IMR-90 (cell line): Measurements from ENCODE around the gene KLF13. TPM values are rescaled to one million over a fixed set of nuclear protein-coding genes. Genes with fewer than 3 reads are reported as not detected.

ENCODE experiments used
- ATAC-seq: fragments of 200-7000 bp; cut with Tn5 transposase; 2 replicates; pipeline ENCODE4 v1.9.1; 2020; ENCODE audit warnings: low read depth, mild to moderate bottlenecking, moderate library complexity
- BruUV-seq: library from RNA; stranded (reverse); fragments of 400-500 nt; replicated peaks from 2 replicates; lab custom pipeline; 2021; lab: Mats Ljungman, UMichigan
- CTCF ChIA-PET: fragments of 300-600 bp; formaldehyde crosslinking; extraction: SDS; loops from one replicate; lab custom pipeline; 2021; ENCODE audit warnings: antibody characterized with exemption; lab: Yijun Ruan, JAX
- POLR2A ChIA-PET: fragments of 300-600 bp; sonication (Branson Sonifier 250); formaldehyde crosslinking; loops from one replicate; lab custom pipeline; 2022; ENCODE audit warnings: antibody characterized with exemption; ENCODE audit not compliant: unreplicated experiment; lab: Charles Lee
- DNase-seq: peaks from one replicate; pipeline ENCODE4 v3.0.0; 2013
- H2AFZ ChIP-seq: replicated peaks from 2 replicates; pipeline ENCODE3; 2013; ENCODE audit warnings: low read length, mild to moderate bottlenecking; ENCODE audit not compliant: poor library complexity
- H2AK5ac ChIP-seq: 2 replicates; pipeline ENCODE4 v1.6.1; 2013; ENCODE audit warnings: low read depth, low read length, inconsistent platforms
- H2AK9ac ChIP-seq: replicated peaks from 2 replicates; pipeline ENCODE3; 2013; ENCODE audit warnings: mild to moderate bottlenecking, low read depth, low read length, moderate library complexity; ENCODE audit not compliant: poor library complexity
- H2BK120ac ChIP-seq: 2 replicates; pipeline ENCODE4 v1.6.1; 2013; ENCODE audit warnings: low read depth, low read length, inconsistent platforms
- H2BK15ac ChIP-seq: 3 replicates; pipeline ENCODE4 v1.6.1; 2013; ENCODE audit warnings: low read depth, low read length, inconsistent platforms
- H2BK20ac ChIP-seq: 2 replicates; pipeline ENCODE4 v1.6.1; 2013; ENCODE audit warnings: low read depth, mild to moderate bottlenecking, inconsistent platforms, low read length, moderate library complexity
- H2BK5ac ChIP-seq: 2 replicates; pipeline ENCODE4 v1.6.1; 2013; ENCODE audit warnings: mild to moderate bottlenecking, low read depth, low read length, inconsistent platforms; ENCODE audit not compliant: poor library complexity, severe bottlenecking
- H3K14ac ChIP-seq: replicated peaks from 2 replicates; pipeline ENCODE4 v1.6.1; 2013; ENCODE audit warnings: low read depth, low read length, inconsistent platforms
- H3K18ac ChIP-seq: 2 replicates; pipeline ENCODE4 v1.6.1; 2013; ENCODE audit warnings: low read depth, low read length, control low read depth
- H3K23ac ChIP-seq: 2 replicates; pipeline ENCODE4 v1.6.1; 2013; ENCODE audit warnings: low read depth, low read length, inconsistent platforms
- H3K27ac ChIP-seq: 2 replicates; pipeline ENCODE4 v1.5.1; 2013; ENCODE audit warnings: mild to moderate bottlenecking, control low read depth, low read length; ENCODE audit not compliant: insufficient read depth
- H3K27me3 ChIP-seq: 2 replicates; pipeline ENCODE4 v1.6.1; 2013; ENCODE audit warnings: low read length; ENCODE audit not compliant: control insufficient read depth, insufficient read depth
- H3K36me3 ChIP-seq: 2 replicates; pipeline ENCODE4 v1.6.1; 2013; ENCODE audit warnings: low read length, mixed read lengths; ENCODE audit not compliant: control insufficient read depth, insufficient read depth
- H3K4ac ChIP-seq: 2 replicates; pipeline ENCODE4 v1.6.1; 2013; ENCODE audit warnings: low read depth, low read length, inconsistent platforms
- H3K4me1 ChIP-seq: 2 replicates; pipeline ENCODE4 v1.6.1; 2013; ENCODE audit warnings: low read length, mixed read lengths; ENCODE audit not compliant: control insufficient read depth, insufficient read depth
- H3K4me2 ChIP-seq: 2 replicates; pipeline ENCODE4 v1.6.1; 2013; ENCODE audit warnings: low read depth, mild to moderate bottlenecking, control low read depth, low read length, moderate library complexity
- H3K4me3 ChIP-seq: 2 replicates; pipeline ENCODE4 v1.5.1; 2013; ENCODE audit warnings: low read depth, mild to moderate bottlenecking, control low read depth, low read length, moderate library complexity; ENCODE audit not compliant: insufficient read depth
- H3K56ac ChIP-seq: 2 replicates; pipeline ENCODE4 v1.6.1; 2013; ENCODE audit warnings: low read length, inconsistent platforms; ENCODE audit not compliant: insufficient read depth; ENCODE audit errors: extremely low read depth
- H3K79me1 ChIP-seq, 2 experiments: 2 replicates each; pipeline ENCODE4 v1.6.1; 2013; ENCODE audit warnings: low read length in 2 of 2, inconsistent platforms in 1 of 2, low read depth in 1 of 2
- H3K9ac ChIP-seq: 2 replicates; pipeline ENCODE4 v1.6.1; 2013; ENCODE audit warnings: low read depth, low read length, control low read depth
- H3K9me1 ChIP-seq: 2 replicates; pipeline ENCODE4 v1.6.1; 2013; ENCODE audit warnings: low read length, inconsistent platforms; ENCODE audit not compliant: insufficient read depth
- H3K9me3 ChIP-seq: 2 replicates; pipeline ENCODE4 v1.6.1; 2013; ENCODE audit warnings: low read length; ENCODE audit not compliant: control insufficient read depth, insufficient read depth
- H4K20me1 ChIP-seq: 2 replicates; pipeline ENCODE4 v1.6.1; 2013; ENCODE audit warnings: low read length, inconsistent platforms; ENCODE audit not compliant: insufficient read depth
- H4K5ac ChIP-seq: 2 replicates; pipeline ENCODE4 v1.6.1; 2013; ENCODE audit warnings: mild to moderate bottlenecking, low read depth, low read length, control low read depth
- H4K8ac ChIP-seq, 2 experiments: 2 replicates each; pipeline ENCODE4 v1.6.1; 2013; ENCODE audit warnings: low read depth in 2 of 2, low read length in 2 of 2, control low read depth in 1 of 2, inconsistent platforms in 1 of 2
- H4K91ac ChIP-seq: 2 replicates; pipeline ENCODE4 v1.6.1; 2013; ENCODE audit warnings: low read depth, low read length, inconsistent platforms; ENCODE audit not compliant: insufficient read depth
- BHLHE40 ChIP-seq: fragments of 150-350 bp; IDR thresholded peaks from 2 replicates; pipeline ENCODE4 v1.6.1; 2016; ENCODE audit warnings: mild to moderate bottlenecking, low read depth, low read length
- CHD1 ChIP-seq: IDR thresholded peaks from 2 replicates; pipeline ENCODE4 v1.6.1; 2012; ENCODE audit warnings: low read depth, low read length, improper control_type of control experiment
- MAFK ChIP-seq: IDR thresholded peaks from 2 replicates; pipeline ENCODE4 v1.6.1; 2012; ENCODE audit warnings: low read depth, low read length, improper control_type of control experiment
- MAZ ChIP-seq: IDR thresholded peaks from 2 replicates; pipeline ENCODE4 v1.6.1; 2012; ENCODE audit warnings: low read depth, mild to moderate bottlenecking, low read length, improper control_type of control experiment, moderate library complexity, borderline replicate concordance
- MXI1 ChIP-seq: IDR thresholded peaks from 2 replicates; pipeline ENCODE4 v1.6.1; 2012; ENCODE audit warnings: low read depth, mild to moderate bottlenecking, low read length, moderate library complexity, borderline replicate concordance
- POLR2A ChIP-seq: IDR thresholded peaks from 2 replicates; pipeline ENCODE4 v1.6.1; 2012; ENCODE audit warnings: mild to moderate bottlenecking, low read depth, low read length
- RCOR1 ChIP-seq: IDR thresholded peaks from 2 replicates; pipeline ENCODE4 v1.6.1; 2012; ENCODE audit warnings: mild to moderate bottlenecking, low read length, improper control_type of control experiment; ENCODE audit not compliant: insufficient replicate concordance
- RFX5 ChIP-seq: IDR thresholded peaks from 2 replicates; pipeline ENCODE4 v1.8.0; 2012; ENCODE audit warnings: low read depth, mild to moderate bottlenecking, low read length, moderate library complexity
- WGBS, 2 experiments: methylation state at CpG; one replicate each; pipeline versions ENCODE4 v1.1.5 to v1.1.7; 2013; ENCODE audit warnings: missing lambda C conversion rate in 2 of 2; ENCODE audit not compliant: insufficient read length in 1 of 2; ENCODE audit errors: extremely low coverage in 2 of 2; 5-methylcytosine and 5-hydroxymethylcytosine counted together
- dilution Hi-C: fragments of 300-500 bp; cut with HindIII; formaldehyde crosslinking; loops from one replicate; pipeline ENCODE4 v1.14.3; 2018; ENCODE audit warnings: low sequenced_read_pairs; ENCODE audit not compliant: unreplicated experiment
- in situ Hi-C: fragments of 300-500 bp; cut with MboI; formaldehyde crosslinking; loops from 3 replicates; pipeline ENCODE4 v1.14.3; 2019; ENCODE audit warnings: low sequenced_read_pairs, inconsistent platforms, mixed read lengths
- intact Hi-C: fragments of 100-400 bp; cut with micrococcal nuclease; formaldehyde crosslinking; loops from 2 replicates; pipeline ENCODE4 v1.10.0; 2022
- polyA plus RNA-seq, 3 experiments: library from polyadenylated mRNA; depleted of rRNA; stranded (reverse); fragments of >200 nt; gene quantifications; 2 replicates each; pipeline ENCODE4 v1.2.3, GENCODE V29; 2012; ENCODE audit warnings: low replicate concordance in 1 of 3
- total RNA-seq: library from RNA; depleted of rRNA; stranded (reverse); fragments of >200 nt; gene quantifications from 2 replicates; pipeline ENCODE4 v1.2.3, GENCODE V29; 2012
- TF ChIP-seq, protein P1 (sequence below): fragments of 150-350 bp; IDR thresholded peaks from 2 replicates; pipeline ENCODE4 v1.6.1; 2016; ENCODE audit warnings: low read depth, mild to moderate bottlenecking, low read length, moderate library complexity, borderline replicate concordance
- TF ChIP-seq, protein P2 (sequence below): conservative IDR thresholded peaks from 2 replicates; pipeline ENCODE4 v1.5.1; 2012; ENCODE audit warnings: mild to moderate bottlenecking, low read depth, low read length, improper control_type of control experiment
- TF ChIP-seq, protein P3 (sequence below): fragments of 150-350 bp; IDR thresholded peaks from 2 replicates; pipeline ENCODE4 v1.6.1; 2017; ENCODE audit warnings: mild to moderate bottlenecking, antibody characterized with exemption, low read length, low read depth

KLF13 gene
- total and polyA plus RNA-seq, 2 of the 4 experiments (the other 2 are of a cell fraction) = 9.5 to 10.6 TPM

DNA sequence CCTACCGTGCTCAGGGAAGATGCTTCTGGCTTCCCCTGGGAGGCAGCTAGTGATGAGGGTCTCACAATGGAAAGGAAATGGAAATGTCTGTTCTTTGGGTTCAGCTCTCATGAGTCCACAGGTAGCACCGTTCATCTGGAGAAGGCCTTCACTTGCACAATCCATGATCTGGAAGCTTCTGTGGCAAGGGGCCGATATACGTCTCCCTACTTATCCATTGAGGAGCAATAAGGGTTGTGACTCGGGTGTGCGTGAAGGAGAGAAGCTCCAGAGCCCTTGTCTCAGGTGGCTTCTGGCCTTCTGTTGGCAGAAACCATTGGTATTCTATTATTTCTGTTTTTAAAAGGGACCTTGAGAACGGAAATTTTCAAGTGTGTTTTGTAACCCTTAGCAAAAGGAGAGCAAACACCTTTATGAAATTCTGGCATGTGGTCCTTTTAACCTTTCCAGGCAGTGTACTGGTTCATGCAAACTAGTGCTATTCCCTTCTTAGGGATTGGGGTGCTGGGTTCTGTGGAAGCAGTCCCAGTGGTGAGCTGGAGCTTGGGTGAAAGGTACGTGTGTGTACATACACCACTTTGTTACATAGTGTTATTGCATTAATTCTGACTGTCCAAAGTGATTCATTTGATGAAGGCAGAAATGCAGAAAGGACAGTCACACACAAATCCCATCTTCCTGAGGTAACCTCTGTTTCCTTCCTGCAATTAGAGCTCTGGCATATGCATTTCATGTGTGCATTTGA lies 32.5 kb downstream of the KLF13 start:
- H2BK120ac ChIP-seq = no peak overlapping the region
- dilution Hi-C loops (no loop called here), in situ Hi-C loops (no loop called here), intact Hi-C loops (no loop called here)
- H3K4me3 ChIP-seq = no peak overlapping the region
- H3K36me3 ChIP-seq = no peaks in the 10 kb centered on the region; the same call in 1 of the 2 replicates
- peaks cover 9% of the 10 kb centered on the region for H3K4me1 ChIP-seq
- no peaks in the 10 kb centered on the region for H3K27me3 ChIP-seq
- peaks cover 35 to 87% of the 10 kb centered on the region in 2 experiments for H3K79me1 ChIP-seq
- H4K5ac ChIP-seq = no peak overlapping the region
- H3K4ac ChIP-seq = no peak overlapping the region
- no CpG with 5 or more reads among the region's 8 CpGs for WGBS, 2 experiments
- peaks cover 23% of the 10 kb centered on the region for H3K9me1 ChIP-seq
- H2AK5ac ChIP-seq = peak overlapping the region; percentile 13; the same call in 1 of the 2 replicates
- peak overlapping the region; percentile 17 for H2AFZ ChIP-seq
- no peak overlapping the region for H3K4me2 ChIP-seq
- DNase-seq (no peak), ATAC-seq (no peak)
- no peak overlapping the region for H3K23ac ChIP-seq
- no peak overlapping the region for H3K9ac ChIP-seq
- TF ChIP-seq CHD1 (no peak), RCOR1 (no peak), BHLHE40 (no peak), RFX5 (no peak), MAFK (no peak), POLR2A (no peak), MAZ (no peak), MXI1 (no peak)
- TF ChIP-seq, protein P1, sequence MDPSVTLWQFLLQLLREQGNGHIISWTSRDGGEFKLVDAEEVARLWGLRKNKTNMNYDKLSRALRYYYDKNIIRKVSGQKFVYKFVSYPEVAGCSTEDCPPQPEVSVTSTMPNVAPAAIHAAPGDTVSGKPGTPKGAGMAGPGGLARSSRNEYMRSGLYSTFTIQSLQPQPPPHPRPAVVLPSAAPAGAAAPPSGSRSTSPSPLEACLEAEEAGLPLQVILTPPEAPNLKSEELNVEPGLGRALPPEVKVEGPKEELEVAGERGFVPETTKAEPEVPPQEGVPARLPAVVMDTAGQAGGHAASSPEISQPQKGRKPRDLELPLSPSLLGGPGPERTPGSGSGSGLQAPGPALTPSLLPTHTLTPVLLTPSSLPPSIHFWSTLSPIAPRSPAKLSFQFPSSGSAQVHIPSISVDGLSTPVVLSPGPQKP = no peak
- TF ChIP-seq, protein P2, sequence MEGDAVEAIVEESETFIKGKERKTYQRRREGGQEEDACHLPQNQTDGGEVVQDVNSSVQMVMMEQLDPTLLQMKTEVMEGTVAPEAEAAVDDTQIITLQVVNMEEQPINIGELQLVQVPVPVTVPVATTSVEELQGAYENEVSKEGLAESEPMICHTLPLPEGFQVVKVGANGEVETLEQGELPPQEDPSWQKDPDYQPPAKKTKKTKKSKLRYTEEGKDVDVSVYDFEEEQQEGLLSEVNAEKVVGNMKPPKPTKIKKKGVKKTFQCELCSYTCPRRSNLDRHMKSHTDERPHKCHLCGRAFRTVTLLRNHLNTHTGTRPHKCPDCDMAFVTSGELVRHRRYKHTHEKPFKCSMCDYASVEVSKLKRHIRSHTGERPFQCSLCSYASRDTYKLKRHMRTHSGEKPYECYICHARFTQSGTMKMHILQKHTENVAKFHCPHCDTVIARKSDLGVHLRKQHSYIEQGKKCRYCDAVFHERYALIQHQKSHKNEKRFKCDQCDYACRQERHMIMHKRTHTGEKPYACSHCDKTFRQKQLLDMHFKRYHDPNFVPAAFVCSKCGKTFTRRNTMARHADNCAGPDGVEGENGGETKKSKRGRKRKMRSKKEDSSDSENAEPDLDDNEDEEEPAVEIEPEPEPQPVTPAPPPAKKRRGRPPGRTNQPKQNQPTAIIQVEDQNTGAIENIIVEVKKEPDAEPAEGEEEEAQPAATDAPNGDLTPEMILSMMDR = no peak
- TF ChIP-seq, protein P3, sequence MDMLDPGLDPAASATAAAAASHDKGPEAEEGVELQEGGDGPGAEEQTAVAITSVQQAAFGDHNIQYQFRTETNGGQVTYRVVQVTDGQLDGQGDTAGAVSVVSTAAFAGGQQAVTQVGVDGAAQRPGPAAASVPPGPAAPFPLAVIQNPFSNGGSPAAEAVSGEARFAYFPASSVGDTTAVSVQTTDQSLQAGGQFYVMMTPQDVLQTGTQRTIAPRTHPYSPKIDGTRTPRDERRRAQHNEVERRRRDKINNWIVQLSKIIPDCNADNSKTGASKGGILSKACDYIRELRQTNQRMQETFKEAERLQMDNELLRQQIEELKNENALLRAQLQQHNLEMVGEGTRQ = no peak
- H3K27ac ChIP-seq = no peak overlapping the region
- no TSS peak for BruUV-seq
- H2BK20ac ChIP-seq = no peak overlapping the region
- ChIA-PET POLR2A (no interaction called here), CTCF (interaction anchor here (0.6 kb wide), 1 partner anchor 222 kb away, joined by 3 read pairs; no protein-coding TSS in a partner anchor)
- no peaks in the 10 kb centered on the region for H3K9me3 ChIP-seq
- H2AK9ac ChIP-seq = no peak overlapping the region
- no peak overlapping the region for H3K18ac ChIP-seq
- H4K91ac ChIP-seq = no peak overlapping the region
- H2BK15ac ChIP-seq = no peak overlapping the region
- 0 out of 2 replicates have a peak overlapping the region, but pooled peaks have one; percentile 6 for H3K14ac ChIP-seq
- no peak overlapping the region for H4K8ac ChIP-seq
- H4K20me1 ChIP-seq = peaks cover 63% of the 10 kb centered on the region
- no peak overlapping the region for H2BK5ac ChIP-seq
- H3K56ac ChIP-seq = no peak overlapping the region
